Measurements from ENCODE around the gene KLK13.

The KLK13 gene

GRCh38 chr19:51019544-51019925 lies 45.4 kb downstream of the KLK13 start, which contains the start of gene KLK10:
KLK10 (minus strand) TSS chr19:51019709; CDS start chr19:51019130, 579 bp downstream.
- no peak for DNase-seq (ENCODE audit: low spot score)

- DNase-seq (ENCODE audit: low spot score): peak; percentile 25
These were observed 45.9 kb downstream of the KLK13 start for GRCh38 chr19:51018745-51019543.

- peak; percentile 78 for DNase-seq (ENCODE audit: low spot score)
These were observed 47.9 kb downstream of the KLK13 start for GRCh38 chr19:51016798-51017683.

- DNase-seq (ENCODE audit: low spot score): no peak
These were observed 49.1 kb downstream of the KLK13 start for GRCh38 chr19:51015691-51016267.

GRCh38 chr19:51014242-51014641 lies 50.6 kb downstream of the KLK13 start:
- DNase-seq (ENCODE audit: low spot score): no peak

GRCh38 chr19:51012661-51013190 lies 52.2 kb downstream of the KLK13 start:
- no peak for DNase-seq (ENCODE audit: low spot score)

GRCh38 chr19:51010066-51010795 lies 54.7 kb downstream of the KLK13 start:
- DNase-seq (ENCODE audit: low spot score): no peak

GRCh38 chr19:51009061-51009891 lies 55.6 kb downstream of the KLK13 start:
- no peak for DNase-seq (ENCODE audit: low spot score)

GRCh38 chr19:51007488-51007887 lies 57.4 kb downstream of the KLK13 start:
- DNase-seq (ENCODE audit: low spot score): no peak

GRCh38 chr19:51006406-51006805 lies 58.5 kb downstream of the KLK13 start:
- DNase-seq (ENCODE audit: low spot score): no peak

Data from LoVo (cell line).